A549 (cell line): Measurements from ENCODE around the gene EML4.

Source experiments
- BHLHE40 ChIP-seq: IDR thresholded peaks from 2 replicates; pipeline ENCODE4 v1.6.1; 2012; ENCODE audit warnings: low read depth, low read length, inconsistent platforms
- CEBPB ChIP-seq, 2 experiments: fragments of >200 bp in 1 of 2; sonication (Bioruptor Twin) in 1 of 2; formaldehyde crosslinking in 1 of 2; IDR thresholded peaks; 2 replicates each; pipeline ENCODE4 v1.6.1; 2012 to 2016
- EP300 ChIP-seq, 2 experiments: fragments of >200 bp; sonication (Bioruptor Twin); formaldehyde crosslinking; IDR thresholded peaks; 2 replicates in 1 of 2; 3 replicates in 1 of 2; pipeline ENCODE4 v1.6.1; 2016 to 2017
- MAFK ChIP-seq: fragments of 450-650 bp; IDR thresholded peaks from 2 replicates; pipeline ENCODE4 v1.6.1; 2014; ENCODE audit not compliant: partially characterized antibody
- POLR2A ChIP-seq: IDR thresholded peaks from 2 replicates; pipeline ENCODE4 v1.6.1; 2012; ENCODE audit warnings: mild to moderate bottlenecking, low read length
- RCOR1 ChIP-seq: fragments of 150-350 bp; IDR thresholded peaks from 2 replicates; pipeline ENCODE4 v1.6.1; 2014; ENCODE audit warnings: antibody characterized with exemption, low read length, low read depth
- TF ChIP-seq, protein P1 (sequence below): fragments of 250-450 bp; sonication (Bioruptor Pico); IDR thresholded peaks from 2 replicates; pipeline ENCODE4 v1.5.0; 2021; ENCODE audit warnings: mild to moderate bottlenecking, moderate library complexity, borderline replicate concordance
- TF ChIP-seq, protein P2 (sequence below): fragments of >200 bp; sonication (Bioruptor Twin); formaldehyde crosslinking; IDR thresholded peaks from 3 replicates; pipeline ENCODE4 v1.5.1; 2016
- TF ChIP-seq, protein P3 (sequence below): fragments of 450-650 bp; IDR thresholded peaks from 2 replicates; pipeline ENCODE4 v1.6.1; 2014; ENCODE audit warnings: antibody characterized with exemption
- TF ChIP-seq, protein P4 (sequence below): fragments of 150-350 bp; IDR thresholded peaks from 2 replicates; pipeline ENCODE4 v1.6.1; 2014; ENCODE audit warnings: low read depth, mild to moderate bottlenecking, low read length

DNA sequence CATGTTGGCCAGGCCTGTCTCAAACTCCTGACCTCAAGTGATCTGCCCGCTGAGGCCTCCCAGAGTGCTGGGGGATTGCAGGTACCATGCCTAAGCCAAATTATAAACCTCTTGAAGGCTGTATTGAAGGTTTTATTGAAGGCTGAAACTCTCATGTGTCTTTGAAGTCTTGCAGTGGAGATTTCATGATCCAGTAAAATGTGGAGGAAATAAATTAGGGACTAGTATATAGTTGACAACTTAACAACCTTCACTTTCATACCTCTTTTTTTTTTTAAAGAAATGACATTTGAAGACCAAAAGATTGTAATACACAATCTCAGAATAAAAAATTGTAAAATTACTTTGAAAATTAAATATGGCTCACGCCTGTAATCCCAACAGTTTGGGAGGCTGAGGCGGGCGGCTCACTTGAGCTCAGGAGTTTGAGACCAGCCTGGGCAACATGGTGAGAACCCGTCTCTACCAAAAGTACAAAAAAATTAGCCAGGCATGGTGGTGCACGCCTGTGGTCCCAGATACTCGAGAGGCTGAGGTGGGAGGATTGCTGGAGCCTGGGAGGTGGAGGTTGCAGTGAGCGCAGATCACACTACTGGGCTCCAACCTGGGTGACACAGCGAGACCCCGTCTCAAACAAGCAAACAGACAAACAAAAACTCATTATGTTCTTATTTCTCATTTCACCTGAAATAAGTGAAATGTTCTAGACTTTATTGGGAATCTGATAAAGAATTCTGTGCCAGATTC lies 8.0 kb downstream of the EML4 start:
- TF ChIP-seq, protein P1, sequence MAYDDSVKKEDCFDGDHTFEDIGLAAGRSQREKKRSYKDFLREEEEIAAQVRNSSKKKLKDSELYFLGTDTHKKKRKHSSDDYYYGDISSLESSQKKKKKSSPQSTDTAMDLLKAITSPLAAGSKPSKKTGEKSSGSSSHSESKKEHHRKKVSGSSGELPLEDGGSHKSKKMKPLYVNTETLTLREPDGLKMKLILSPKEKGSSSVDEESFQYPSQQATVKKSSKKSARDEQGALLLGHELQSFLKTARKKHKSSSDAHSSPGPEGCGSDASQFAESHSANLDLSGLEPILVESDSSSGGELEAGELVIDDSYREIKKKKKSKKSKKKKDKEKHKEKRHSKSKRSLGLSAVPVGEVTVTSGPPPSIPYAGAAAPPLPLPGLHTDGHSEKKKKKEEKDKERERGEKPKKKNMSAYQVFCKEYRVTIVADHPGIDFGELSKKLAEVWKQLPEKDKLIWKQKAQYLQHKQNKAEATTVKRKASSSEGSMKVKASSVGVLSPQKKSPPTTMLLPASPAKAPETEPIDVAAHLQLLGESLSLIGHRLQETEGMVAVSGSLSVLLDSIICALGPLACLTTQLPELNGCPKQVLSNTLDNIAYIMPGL (CRISPR knock-in tag), result no peak
- TF ChIP-seq POLR2A (no peak), BHLHE40 (no peak), MAFK (no peak), EP300 (IDR thresholded peaks at IDR 0.05) (no peak), CEBPB (IDR thresholded peaks at IDR 0.05) (no peak), RCOR1 (no peak)
- TF ChIP-seq, protein P2, sequence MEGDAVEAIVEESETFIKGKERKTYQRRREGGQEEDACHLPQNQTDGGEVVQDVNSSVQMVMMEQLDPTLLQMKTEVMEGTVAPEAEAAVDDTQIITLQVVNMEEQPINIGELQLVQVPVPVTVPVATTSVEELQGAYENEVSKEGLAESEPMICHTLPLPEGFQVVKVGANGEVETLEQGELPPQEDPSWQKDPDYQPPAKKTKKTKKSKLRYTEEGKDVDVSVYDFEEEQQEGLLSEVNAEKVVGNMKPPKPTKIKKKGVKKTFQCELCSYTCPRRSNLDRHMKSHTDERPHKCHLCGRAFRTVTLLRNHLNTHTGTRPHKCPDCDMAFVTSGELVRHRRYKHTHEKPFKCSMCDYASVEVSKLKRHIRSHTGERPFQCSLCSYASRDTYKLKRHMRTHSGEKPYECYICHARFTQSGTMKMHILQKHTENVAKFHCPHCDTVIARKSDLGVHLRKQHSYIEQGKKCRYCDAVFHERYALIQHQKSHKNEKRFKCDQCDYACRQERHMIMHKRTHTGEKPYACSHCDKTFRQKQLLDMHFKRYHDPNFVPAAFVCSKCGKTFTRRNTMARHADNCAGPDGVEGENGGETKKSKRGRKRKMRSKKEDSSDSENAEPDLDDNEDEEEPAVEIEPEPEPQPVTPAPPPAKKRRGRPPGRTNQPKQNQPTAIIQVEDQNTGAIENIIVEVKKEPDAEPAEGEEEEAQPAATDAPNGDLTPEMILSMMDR, result no peak
- TF ChIP-seq, protein P3, sequence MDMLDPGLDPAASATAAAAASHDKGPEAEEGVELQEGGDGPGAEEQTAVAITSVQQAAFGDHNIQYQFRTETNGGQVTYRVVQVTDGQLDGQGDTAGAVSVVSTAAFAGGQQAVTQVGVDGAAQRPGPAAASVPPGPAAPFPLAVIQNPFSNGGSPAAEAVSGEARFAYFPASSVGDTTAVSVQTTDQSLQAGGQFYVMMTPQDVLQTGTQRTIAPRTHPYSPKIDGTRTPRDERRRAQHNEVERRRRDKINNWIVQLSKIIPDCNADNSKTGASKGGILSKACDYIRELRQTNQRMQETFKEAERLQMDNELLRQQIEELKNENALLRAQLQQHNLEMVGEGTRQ, result no peak
- TF ChIP-seq, protein P4, sequence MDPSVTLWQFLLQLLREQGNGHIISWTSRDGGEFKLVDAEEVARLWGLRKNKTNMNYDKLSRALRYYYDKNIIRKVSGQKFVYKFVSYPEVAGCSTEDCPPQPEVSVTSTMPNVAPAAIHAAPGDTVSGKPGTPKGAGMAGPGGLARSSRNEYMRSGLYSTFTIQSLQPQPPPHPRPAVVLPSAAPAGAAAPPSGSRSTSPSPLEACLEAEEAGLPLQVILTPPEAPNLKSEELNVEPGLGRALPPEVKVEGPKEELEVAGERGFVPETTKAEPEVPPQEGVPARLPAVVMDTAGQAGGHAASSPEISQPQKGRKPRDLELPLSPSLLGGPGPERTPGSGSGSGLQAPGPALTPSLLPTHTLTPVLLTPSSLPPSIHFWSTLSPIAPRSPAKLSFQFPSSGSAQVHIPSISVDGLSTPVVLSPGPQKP, result no peak
